HCT116 (cell line): ENCODE data around the gene SLC25A51. TPM values are rescaled to one million over a fixed set of nuclear protein-coding genes. Genes with fewer than 3 reads are reported as not detected.

Source experiments
- ATAC-seq: fragments of 200-7000 bp; cut with Tn5 transposase; 2 replicates; pipeline ENCODE4 v1.9.1; 2020; ENCODE audit warnings: mild to moderate bottlenecking, moderate library complexity
- BruUV-seq: library from RNA; stranded (reverse); fragments of 400-500 nt; replicated peaks from 2 replicates; lab custom pipeline; 2021; lab: Mats Ljungman, UMichigan
- CTCF ChIA-PET: fragments of 300-600 bp; sonication (Branson Sonifier 250); formaldehyde crosslinking; loops from one replicate; lab custom pipeline; 2021; ENCODE audit warnings: antibody characterized with exemption; lab: Charles Lee
- POLR2A ChIA-PET: fragments of 300-600, 350-600 bp; sonication (Branson Sonifier 250); formaldehyde crosslinking; loops from one replicate; lab custom pipeline; 2021; ENCODE audit warnings: antibody characterized with exemption; lab: Charles Lee
- RAD21 ChIA-PET, 2 experiments: fragments of 300-600 bp; sonication (Branson Sonifier 250); formaldehyde crosslinking; loops; one replicate each; lab custom pipeline; 2023; ENCODE audit warnings: low total read pairs in 2 of 2; ENCODE audit not compliant: uncharacterized antibody in 2 of 2, unreplicated experiment in 2 of 2, low non-redundant PET in 1 of 2; lab: Charles Lee
- DNase-seq: peaks from one replicate; pipeline ENCODE4 v3.0.0-alpha.2; 2010; ENCODE audit warnings: low read depth, low spot score
- H2AFZ ChIP-seq: fragments of 200-600 bp; shearing (Covaris generic), sonication (generic); 2 replicates; pipeline ENCODE4 v1.6.1; 2017; ENCODE audit warnings: low read depth, mixed run types, mixed read lengths, antibody characterized with exemption, low read length; ENCODE audit not compliant: poor library complexity, severe bottlenecking
- H3K27ac ChIP-seq: 2 replicates; pipeline ENCODE4 v1.5.1; 2012; ENCODE audit warnings: low read depth, low read length
- H3K27me3 ChIP-seq: fragments of 200-600 bp; sonication (generic); 2 replicates; pipeline ENCODE4 v1.6.1; 2016; ENCODE audit warnings: mixed run types, low read length, mixed read lengths; ENCODE audit not compliant: insufficient read depth
- H3K36me3 ChIP-seq, 2 experiments: fragments of 200-500 bp in 1 of 2; fragments of 200-600 bp in 1 of 2; sonication (Bioruptor generic) in 1 of 2; sonication (generic) in 1 of 2; 2 replicates each; pipeline versions ENCODE4 v1.5.1 to v1.6.1; 2014 to 2016; ENCODE audit warnings: low read length in 2 of 2, inconsistent platforms in 1 of 2, mixed read lengths in 1 of 2, mixed run types in 1 of 2; ENCODE audit not compliant: insufficient read depth in 2 of 2, control insufficient read depth in 1 of 2
- H3K4me1 ChIP-seq, 2 experiments: fragments of 200-600 bp in 1 of 2; sonication (generic) in 1 of 2; 2 replicates each; pipeline versions ENCODE4 v1.5.1 to v1.6.1; 2012 to 2017; ENCODE audit warnings: low read length in 2 of 2, inconsistent platforms in 1 of 2, mild to moderate bottlenecking in 1 of 2, mixed read lengths in 1 of 2, mixed run types in 1 of 2, moderate library complexity in 1 of 2; ENCODE audit not compliant: insufficient read depth in 2 of 2, control insufficient read depth in 1 of 2
- H3K4me2 ChIP-seq: fragments of 200-600 bp; sonication (generic); 2 replicates; pipeline ENCODE4 v1.6.1; 2017; ENCODE audit warnings: mixed run types, low read length, mixed read lengths
- H3K4me3 ChIP-seq, 2 experiments: fragments of 200-600 bp in 1 of 2; sonication (generic) in 1 of 2; replicated peaks in 1 of 2; 2 replicates each; pipeline ENCODE4 v1.5.1; 2011 to 2016; ENCODE audit warnings: low read length in 2 of 2, control low read depth in 1 of 2, low read depth in 1 of 2, mild to moderate bottlenecking in 1 of 2, mixed read lengths in 1 of 2, mixed run types in 1 of 2
- H3K79me2 ChIP-seq: fragments of 200-600 bp; sonication (generic); 2 replicates; pipeline ENCODE4 v1.6.1; 2017; ENCODE audit warnings: mild to moderate bottlenecking, mixed run types, low read length, moderate library complexity, mixed read lengths; ENCODE audit not compliant: insufficient read depth
- H3K9ac ChIP-seq: fragments of 200-600 bp; sonication (generic); 2 replicates; pipeline ENCODE4 v1.6.1; 2016; ENCODE audit warnings: low read length, mixed read lengths
- H3K9me2 ChIP-seq: fragments of 200-600 bp; sonication (generic), shearing (Covaris generic); 2 replicates; pipeline ENCODE4 v1.6.1; 2017; ENCODE audit warnings: mixed run types, mild to moderate bottlenecking, moderate library complexity; ENCODE audit not compliant: insufficient read depth
- H3K9me3 ChIP-seq, 2 experiments: fragments of 200-500 bp in 1 of 2; fragments of 200-600 bp in 1 of 2; sonication (Bioruptor generic) in 1 of 2; sonication (generic) in 1 of 2; 2 replicates each; pipeline ENCODE4 v1.6.1; 2014 to 2017; ENCODE audit warnings: low read length in 2 of 2, mixed read lengths in 2 of 2, inconsistent platforms in 1 of 2, low read depth in 1 of 2, mild to moderate bottlenecking in 1 of 2, mixed run types in 1 of 2, moderate library complexity in 1 of 2; ENCODE audit not compliant: control insufficient read depth in 1 of 2, insufficient read depth in 1 of 2
- H4K20me1 ChIP-seq: fragments of 200-600 bp; sonication (generic), shearing (Covaris generic); 2 replicates; pipeline ENCODE4 v1.6.1; 2017; ENCODE audit warnings: mixed run types, mild to moderate bottlenecking, moderate library complexity; ENCODE audit not compliant: insufficient read depth
- ATF3 ChIP-seq: IDR thresholded peaks from 2 replicates; pipeline ENCODE4 v1.6.1; 2012
- CBX3 ChIP-seq: IDR thresholded peaks from 2 replicates; pipeline ENCODE4 v1.6.1; 2012; ENCODE audit warnings: low read depth
- CEBPB ChIP-seq: IDR thresholded peaks from 2 replicates; pipeline ENCODE4 v1.6.1; 2012; ENCODE audit warnings: low read depth
- ELF1 ChIP-seq: IDR thresholded peaks from 2 replicates; pipeline ENCODE4 v1.6.1; 2012; ENCODE audit warnings: low read depth, borderline replicate concordance
- EZH2 ChIP-seq: fragments of 200-600 bp; sonication (generic); IDR thresholded peaks from 2 replicates; pipeline ENCODE4 v1.6.1; 2017; ENCODE audit warnings: antibody characterized with exemption, mixed run types
- EZH2phosphoT487 ChIP-seq: fragments of 200-600 bp; IDR thresholded peaks from 2 replicates; pipeline ENCODE4 v1.6.1; 2018; ENCODE audit warnings: antibody characterized with exemption, borderline replicate concordance
- FOSL1 ChIP-seq: IDR thresholded peaks from 2 replicates; pipeline ENCODE4 v1.6.1; 2012; ENCODE audit warnings: low read depth
- JUND ChIP-seq: IDR thresholded peaks from 2 replicates; pipeline ENCODE4 v1.6.1; 2012
- POLR2A ChIP-seq: IDR thresholded peaks from 2 replicates; pipeline ENCODE4 v1.7.0; 2011; ENCODE audit warnings: borderline replicate concordance; ENCODE audit not compliant: insufficient read depth, insufficient read length; ENCODE audit errors: extremely low read depth
- POLR2AphosphoS5 ChIP-seq: IDR thresholded peaks from 2 replicates; pipeline ENCODE4 v1.6.1; 2011; ENCODE audit warnings: mild to moderate bottlenecking, low read depth, low read length, moderate library complexity
- RAD21 ChIP-seq: IDR thresholded peaks from 2 replicates; pipeline ENCODE4 v1.6.1; 2012; ENCODE audit warnings: low read depth, mild to moderate bottlenecking
- SIN3A ChIP-seq: IDR thresholded peaks from 2 replicates; pipeline ENCODE4 v1.6.1; 2012; ENCODE audit warnings: low read depth
- SP1 ChIP-seq: IDR thresholded peaks from 2 replicates; pipeline ENCODE4 v1.6.1; 2012; ENCODE audit warnings: low read depth
- SRF ChIP-seq: IDR thresholded peaks from 2 replicates; pipeline ENCODE4 v1.6.1; 2012; ENCODE audit warnings: low read depth
- TCF7L2 ChIP-seq: IDR thresholded peaks from 2 replicates; pipeline ENCODE4 v1.7.0; 2011; ENCODE audit warnings: borderline replicate concordance, inconsistent platforms; ENCODE audit not compliant: insufficient read depth, insufficient read length; ENCODE audit errors: extremely low read depth
- YY1 ChIP-seq: IDR thresholded peaks from 2 replicates; pipeline ENCODE4 v1.6.1; 2011; ENCODE audit warnings: low read length, low read depth, moderate library complexity, mild to moderate bottlenecking; ENCODE audit not compliant: insufficient replicate concordance; ENCODE audit errors: extremely low read depth
- ZBTB33 ChIP-seq: IDR thresholded peaks from 2 replicates; pipeline ENCODE4 v1.6.1; 2011; ENCODE audit warnings: mild to moderate bottlenecking, low read length, moderate library complexity; ENCODE audit not compliant: insufficient replicate concordance; ENCODE audit errors: extremely low read depth
- ZFX ChIP-seq: fragments of 450-650 bp; IDR thresholded peaks from 2 replicates; pipeline ENCODE4 v1.6.1; 2017
- intact Hi-C: fragments of 100-400 bp; cut with micrococcal nuclease; formaldehyde crosslinking; loops from 2 replicates; pipeline ENCODE4 v1.10.0; 2022
- total RNA-seq: library from RNA; stranded (reverse); gene quantifications from one replicate; pipeline ENCODE4 v1.2.1, GENCODE V29; 2021; ENCODE audit not compliant: unreplicated experiment
- TF ChIP-seq, protein P1 (sequence below): IDR thresholded peaks from 2 replicates; pipeline ENCODE4 v1.6.1; 2012; ENCODE audit warnings: low read depth
- TF ChIP-seq, protein P2 (sequence below), 3 experiments: fragments of 200-600 bp in 1 of 3; sonication (generic) in 1 of 3; IDR thresholded peaks in 2 of 3; conservative IDR thresholded peaks in 1 of 3; 2 replicates each; pipeline ENCODE4 v1.5.1; 2012 to 2017; ENCODE audit warnings: low read depth in 2 of 3, low read length in 2 of 3, antibody characterized with exemption in 1 of 3, borderline replicate concordance in 1 of 3, control low read depth in 1 of 3, mild to moderate bottlenecking in 1 of 3, mixed read lengths in 1 of 3, mixed run types in 1 of 3, moderate library complexity in 1 of 3; ENCODE audit not compliant: insufficient read depth in 1 of 3

SLC25A51 gene
- total RNA-seq, 1 experiment from 2014 or later: 27.3 TPM

GRCh38 chr9:37922363-37923117 is 18.6 kb upstream of the SLC25A51 start:
- no peak overlapping the region for H3K27ac ChIP-seq
- H3K4me3 ChIP-seq: no peak overlapping the region
- peaks cover 7 to 18% of the 10 kb centered on the region in 2 experiments; a peak in 3 of 4 replicates for H3K36me3 ChIP-seq
- no peaks in the 10 kb centered on the region for H3K27me3 ChIP-seq
- peaks cover 20 to 30% of the 10 kb centered on the region in 2 experiments for H3K4me1 ChIP-seq
- no TSS peak for BruUV-seq
- TF ChIP-seq EZH2 (no peak), ZBTB33 (no peak), FOSL1 (no peak), POLR2AphosphoS5 (no peak), ZFX (no peak), SP1 (no peak), JUND (no peak), POLR2A (no peak), CEBPB (no peak), SIN3A (no peak), ELF1 (no peak), TCF7L2 (no peak), ATF3 (no peak), SRF (no peak), EZH2phosphoT487 (no peak), YY1 (no peak), RAD21 (no peak), CBX3 (no peak)
- TF ChIP-seq, protein P1, sequence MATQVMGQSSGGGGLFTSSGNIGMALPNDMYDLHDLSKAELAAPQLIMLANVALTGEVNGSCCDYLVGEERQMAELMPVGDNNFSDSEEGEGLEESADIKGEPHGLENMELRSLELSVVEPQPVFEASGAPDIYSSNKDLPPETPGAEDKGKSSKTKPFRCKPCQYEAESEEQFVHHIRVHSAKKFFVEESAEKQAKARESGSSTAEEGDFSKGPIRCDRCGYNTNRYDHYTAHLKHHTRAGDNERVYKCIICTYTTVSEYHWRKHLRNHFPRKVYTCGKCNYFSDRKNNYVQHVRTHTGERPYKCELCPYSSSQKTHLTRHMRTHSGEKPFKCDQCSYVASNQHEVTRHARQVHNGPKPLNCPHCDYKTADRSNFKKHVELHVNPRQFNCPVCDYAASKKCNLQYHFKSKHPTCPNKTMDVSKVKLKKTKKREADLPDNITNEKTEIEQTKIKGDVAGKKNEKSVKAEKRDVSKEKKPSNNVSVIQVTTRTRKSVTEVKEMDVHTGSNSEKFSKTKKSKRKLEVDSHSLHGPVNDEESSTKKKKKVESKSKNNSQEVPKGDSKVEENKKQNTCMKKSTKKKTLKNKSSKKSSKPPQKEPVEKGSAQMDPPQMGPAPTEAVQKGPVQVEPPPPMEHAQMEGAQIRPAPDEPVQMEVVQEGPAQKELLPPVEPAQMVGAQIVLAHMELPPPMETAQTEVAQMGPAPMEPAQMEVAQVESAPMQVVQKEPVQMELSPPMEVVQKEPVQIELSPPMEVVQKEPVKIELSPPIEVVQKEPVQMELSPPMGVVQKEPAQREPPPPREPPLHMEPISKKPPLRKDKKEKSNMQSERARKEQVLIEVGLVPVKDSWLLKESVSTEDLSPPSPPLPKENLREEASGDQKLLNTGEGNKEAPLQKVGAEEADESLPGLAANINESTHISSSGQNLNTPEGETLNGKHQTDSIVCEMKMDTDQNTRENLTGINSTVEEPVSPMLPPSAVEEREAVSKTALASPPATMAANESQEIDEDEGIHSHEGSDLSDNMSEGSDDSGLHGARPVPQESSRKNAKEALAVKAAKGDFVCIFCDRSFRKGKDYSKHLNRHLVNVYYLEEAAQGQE: no peak
- TF ChIP-seq, protein P2, sequence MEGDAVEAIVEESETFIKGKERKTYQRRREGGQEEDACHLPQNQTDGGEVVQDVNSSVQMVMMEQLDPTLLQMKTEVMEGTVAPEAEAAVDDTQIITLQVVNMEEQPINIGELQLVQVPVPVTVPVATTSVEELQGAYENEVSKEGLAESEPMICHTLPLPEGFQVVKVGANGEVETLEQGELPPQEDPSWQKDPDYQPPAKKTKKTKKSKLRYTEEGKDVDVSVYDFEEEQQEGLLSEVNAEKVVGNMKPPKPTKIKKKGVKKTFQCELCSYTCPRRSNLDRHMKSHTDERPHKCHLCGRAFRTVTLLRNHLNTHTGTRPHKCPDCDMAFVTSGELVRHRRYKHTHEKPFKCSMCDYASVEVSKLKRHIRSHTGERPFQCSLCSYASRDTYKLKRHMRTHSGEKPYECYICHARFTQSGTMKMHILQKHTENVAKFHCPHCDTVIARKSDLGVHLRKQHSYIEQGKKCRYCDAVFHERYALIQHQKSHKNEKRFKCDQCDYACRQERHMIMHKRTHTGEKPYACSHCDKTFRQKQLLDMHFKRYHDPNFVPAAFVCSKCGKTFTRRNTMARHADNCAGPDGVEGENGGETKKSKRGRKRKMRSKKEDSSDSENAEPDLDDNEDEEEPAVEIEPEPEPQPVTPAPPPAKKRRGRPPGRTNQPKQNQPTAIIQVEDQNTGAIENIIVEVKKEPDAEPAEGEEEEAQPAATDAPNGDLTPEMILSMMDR (IDR thresholded peaks at IDR 0.05 in 2 of 3, conservative IDR thresholded peaks at IDR 0.05 in 1 of 3; ENCODE audit: borderline replicate concordance in 1 of 3, insufficient read depth in 1 of 3, low read depth in 2 of 3, low read length in 2 of 3): no peak
- H4K20me1 ChIP-seq: no peaks in the 10 kb centered on the region
- H3K79me2 ChIP-seq: peaks cover 7% of the 10 kb centered on the region; the same call in 1 of the 2 replicates
- ChIA-PET RAD21 (no interaction called here), POLR2A (no interaction called here), CTCF (no interaction called here)
- H3K9ac ChIP-seq: no peak overlapping the region
- no peaks in the 10 kb centered on the region for H3K9me2 ChIP-seq
- DNase-seq (no peak), ATAC-seq (no peak)
- no peaks in the 10 kb centered on the region for H3K9me3 ChIP-seq
- H2AFZ ChIP-seq: no peak overlapping the region
- no peak overlapping the region for H3K4me2 ChIP-seq
- intact Hi-C loops: no loop called here
